ENCODE measurements around the gene PROSER3. TPM values are rescaled to one million over a fixed set of nuclear protein-coding genes. Genes with fewer than 3 reads are reported as not detected.
A peak's percentile ranks its signal among the peaks of the same experiment; 100 is the strongest.

PROSER3 gene
- total and polyA plus RNA-seq, 9 of the 15 experiments (the other 6 are each of a cell fraction or from before 2014, with no cell fraction given): 1.0 to 39.5 (median 5.1) TPM

- ChIA-PET POLR2A (interaction anchor here (2.3 to 2.7 kb wide), 2 partner anchors 11 to 14 kb away, joined by 18 to 19 read pairs; no protein-coding TSS in a partner anchor), CTCF (ENCODE audit: low intra/inter-chr PET ratio) (no interaction called here)
- Histone ChIP-seq H3K27ac (ENCODE audit: extremely low read depth, low read depth, low read length) (no peak overlapping the region), H4K20me1 (replicated peaks; ENCODE audit: control insufficient read depth, insufficient read depth, low read length) (no peaks in the 10 kb centered on the region), H3K4me3 (no peak overlapping the region), H3K9me3 (replicated peaks; ENCODE audit: control insufficient read depth, insufficient read depth, low read depth, low read length) (no peaks in the 10 kb centered on the region), H3K9me1 (ENCODE audit: control insufficient read depth, insufficient read depth, low read length) (no peaks in the 10 kb centered on the region), H3K27me3 (ENCODE audit: control insufficient read depth in 2 of 2, insufficient read depth in 2 of 2, low read length in 2 of 2) (no peaks in the 10 kb centered on the region), H3K36me3 (ENCODE audit: control insufficient read depth, insufficient read depth, low read length) (peaks cover 67% of the 10 kb centered on the region; the same call in 2 of the 3 replicates), H2AFZ (ENCODE audit: low read depth, low read length) (no peak overlapping the region), H3K4me1 (replicated peaks in 1 of 2; ENCODE audit: control insufficient read depth in 2 of 2, insufficient read depth in 2 of 2, low read length in 2 of 2) (peaks cover 16 to 44% of the 10 kb centered on the region in 2 experiments; a peak in 4 of 5 replicates), H3K9ac (ENCODE audit: insufficient read depth in 1 of 2, low read depth in 2 of 2, low read length in 2 of 2) (no peak overlapping the region), H3K79me2 (ENCODE audit: control insufficient read depth, insufficient read depth, low read length) (no peaks in the 10 kb centered on the region; the same call in 2 of the 3 replicates), H3K4me2 (ENCODE audit: insufficient read depth, low read length) (no peak overlapping the region)
- WGBS (ENCODE audit: insufficient coverage, low coverage, missing lambda C conversion rate): 83% methylated on average over 2 of the region's 2 CpGs
- TF ChIP-seq TARDBP (IDR thresholded peaks at IDR 0.05) (no peak), ZBTB7A (IDR thresholded peaks at IDR 0.05; ENCODE audit: borderline replicate concordance, control insufficient read depth, low read depth, low read length) (0 out of 2 replicates have a peak, but pooled peaks have one; percentile 7), USF1 (CRISPR knock-in tag; IDR thresholded peaks at IDR 0.05) (0 out of 2 replicates have a peak, but pooled peaks have one; percentile 1)
- intact Hi-C loops (cut with micrococcal nuclease) (no loop called here), in situ Hi-C loops (cut with MboI) (no loop called here)
- DNase-seq (ENCODE audit: extremely low read depth in 1 of 4, low spot score in 3 of 4) (no peak), FAIRE-seq (no peak), ATAC-seq (no peak)
- BruUV-seq (replicated peaks): no TSS peak
Observed at GRCh38 chr19:35738887-35739229, 19.1 kb upstream of the PROSER3 start.

All from K562 (cell line).